Esophagus squamous epithelium (tissue), 5 donors: ENCODE results near the gene FUT3. TPM values are rescaled to one million over a fixed set of nuclear protein-coding genes. Genes with fewer than 3 reads are reported as not detected.

Experiments
- DNase-seq: peaks from one replicate; lab custom pipeline; 2025; lab: John Stamatoyannopoulos, UW
- H3K27ac ChIP-seq, 4 donors: fragments of 200-600 bp; sonication (generic); one replicate each; pipeline ENCODE4 v1.5.1; 2016 to 2019; ENCODE audit warnings: mild to moderate bottlenecking in 1 of 4
- H3K27me3 ChIP-seq, 4 donors: fragments of 200-600 bp; sonication (generic); 1 replicate in 3 of 4; 2 replicates in 1 of 4; pipeline versions ENCODE4 v1.5.1 to v1.6.0; 2017 to 2021; ENCODE audit warnings: antibody characterized with exemption in 1 of 4
- H3K36me3 ChIP-seq, 3 donors: fragments of 200-600 bp; sonication (generic); one replicate each; pipeline ENCODE4 v1.5.1; 2016 to 2019
- H3K4me1 ChIP-seq, 3 donors: fragments of 200-600 bp; sonication (generic); one replicate each; pipeline ENCODE4 v1.5.1; 2017 to 2019
- H3K4me3 ChIP-seq, 4 donors: fragments of 200-600 bp; sonication (generic); 1 replicate in 3 of 4; 2 replicates in 1 of 4; pipeline ENCODE4 v1.5.1; 2016 to 2019; ENCODE audit warnings: mild to moderate bottlenecking in 2 of 4, moderate library complexity in 1 of 4
- H3K9me3 ChIP-seq, 3 donors: fragments of 200-600 bp; sonication (generic); one replicate each; pipeline ENCODE4 v1.5.1; 2016 to 2019
- CTCF ChIP-seq, 6 experiments: fragments of 450-650 bp in 4 of 6; fragments of 200-600 bp in 2 of 6; sonication (generic) in 2 of 6; IDR thresholded peaks; one replicate each; pipeline ENCODE4 v1.5.1; 2016 to 2019; ENCODE audit warnings: antibody characterized with exemption in 6 of 6, mild to moderate bottlenecking in 4 of 6, moderate library complexity in 4 of 6
- POLR2A ChIP-seq, 4 donors: fragments of 450-650 bp; IDR thresholded peaks; one replicate each; pipeline ENCODE4 v1.6.1; 2017; ENCODE audit warnings: antibody characterized with exemption in 4 of 4, mild to moderate bottlenecking in 4 of 4, moderate library complexity in 3 of 4
- whole genome bisulfite sequencing, 2 donors: methylation state at CpG; one replicate each; pipeline ENCODE4 v1.1.5; 2018; 5-methylcytosine and 5-hydroxymethylcytosine counted together
- intact Hi-C: fragments of 100-400 bp; cut with DNase I; formaldehyde crosslinking; loops from one replicate; pipeline ENCODE4 v1.15.0; 2022
- total RNA-seq, 4 donors: library from RNA; depleted of rRNA; stranded (reverse); fragments of >200 nt; gene quantifications; one replicate each; pipeline ENCODE4 v1.1.0, GENCODE V29; 2016
- donor health status: DM: yes; HTN: yes; CAD: no.

Gene FUT3
- total RNA-seq, 4 donors from 2014 or later = 51.7 to 145 (median 84.8) TPM

- 60% methylated on average over 1 of the region's 9 CpGs; no CpG with 5 or more reads in 1 of the 2 donors for WGBS, 2 donors
- intact Hi-C loops = no loop called here
- no peak for TF ChIP-seq CTCF (IDR thresholded peaks at IDR 0.05)
- TF ChIP-seq POLR2A (IDR thresholded peaks at IDR 0.05) = no peak
These were observed 20.1 kb downstream of the FUT3 start for GRCh38 chr19:5831159-5831558.

GRCh38 chr19:5829567-5830310 is 21.5 kb downstream of the FUT3 start:
- TF ChIP-seq CTCF (IDR thresholded peaks at IDR 0.05) (no peak), POLR2A (IDR thresholded peaks at IDR 0.05) (no peak)
- peak overlapping the region; percentile 63 to 94 (median 89) for H3K27ac ChIP-seq
- WGBS, 2 donors = 54 to 68% methylated on average over 7 to 10 of the region's 34 CpGs

More at GRCh38 chr19:5831159-5831558, 20.1 kb downstream of the FUT3 start:
- Histone ChIP-seq H3K36me3 (peaks cover 0 to 42% (median 0%) of the 10 kb centered on the region in 3 donors), H3K9me3 (no peaks in the 10 kb centered on the region), H3K27ac (no peak overlapping the region), H3K4me1 (peaks cover 14 to 40% (median 17%) of the 10 kb centered on the region in 3 donors), H3K4me3 (peak overlapping the region in 1 of 4 donors; percentile 19), H3K27me3 (peaks cover 0 to 28% (median 0%) of the 10 kb centered on the region in 4 donors)
- DNase-seq = no peak

GRCh38 chr19:5828661-5829566 is 22.3 kb downstream of the FUT3 start:
- peak overlapping the region; percentile 26 to 77 (median 62) for H3K4me3 ChIP-seq
- intact Hi-C loops = no loop called here
- WGBS, 2 donors = 0 to 3% methylated on average over 5 to 15 of the region's 47 CpGs
- peaks cover 14 to 46% (median 17%) of the 10 kb centered on the region in 3 donors for H3K4me1 ChIP-seq
- peaks cover 0 to 35% (median 0%) of the 10 kb centered on the region in 3 donors for H3K36me3 ChIP-seq
- TF ChIP-seq POLR2A (IDR thresholded peaks at IDR 0.05) (no peak), CTCF (IDR thresholded peaks at IDR 0.05) (no peak)
- no peaks in the 10 kb centered on the region for H3K9me3 ChIP-seq
- peaks cover 0 to 28% (median 0%) of the 10 kb centered on the region in 4 donors for H3K27me3 ChIP-seq
- no peak for DNase-seq
- H3K27ac ChIP-seq = peak overlapping the region; percentile 63 to 94 (median 89)

More at GRCh38 chr19:5829567-5830310, 21.5 kb downstream of the FUT3 start:
- intact Hi-C loops = no loop called here
- peaks cover 0 to 37% (median 0%) of the 10 kb centered on the region in 3 donors for H3K36me3 ChIP-seq
- H3K9me3 ChIP-seq = no peaks in the 10 kb centered on the region
- H3K4me1 ChIP-seq = peaks cover 14 to 46% (median 17%) of the 10 kb centered on the region in 3 donors
- peaks cover 0 to 28% (median 0%) of the 10 kb centered on the region in 4 donors for H3K27me3 ChIP-seq
- no peak for DNase-seq
- H3K4me3 ChIP-seq = peak overlapping the region; percentile 26 to 77 (median 62)

- H3K4me3 ChIP-seq = peak overlapping the region; percentile 26 to 77 (median 62)
- peaks cover 0 to 35% (median 0%) of the 10 kb centered on the region in 3 donors for H3K36me3 ChIP-seq
- intact Hi-C loops = no loop called here
- peaks cover 0 to 28% (median 0%) of the 10 kb centered on the region in 4 donors for H3K27me3 ChIP-seq
- peak overlapping the region; percentile 63 to 94 (median 89) for H3K27ac ChIP-seq
- peak; percentile 40 for DNase-seq
- H3K4me1 ChIP-seq = peaks cover 14 to 46% (median 17%) of the 10 kb centered on the region in 3 donors
- no peak for TF ChIP-seq CTCF (IDR thresholded peaks at IDR 0.05)
- TF ChIP-seq POLR2A (IDR thresholded peaks at IDR 0.05) = peak in 3 of 4 donors; percentile 5 to 92 (median 87)
- no peaks in the 10 kb centered on the region for H3K9me3 ChIP-seq
- WGBS, 2 donors = 1 to 8% methylated on average over 12 to 13 of the region's 91 CpGs
These were observed 23.2 kb downstream of the FUT3 start for GRCh38 chr19:5827891-5828660.
